Measurements from ENCODE around the gene RIMS1. TPM values are rescaled to one million over a fixed set of nuclear protein-coding genes. Genes with fewer than 3 reads are reported as not detected.

Gene RIMS1
- total and polyA plus RNA-seq, 2 donors (not counting 3 experiments of a cell fraction or from before 2014, with no cell fraction given): 0.15 TPM; not detected in 1

DNA sequence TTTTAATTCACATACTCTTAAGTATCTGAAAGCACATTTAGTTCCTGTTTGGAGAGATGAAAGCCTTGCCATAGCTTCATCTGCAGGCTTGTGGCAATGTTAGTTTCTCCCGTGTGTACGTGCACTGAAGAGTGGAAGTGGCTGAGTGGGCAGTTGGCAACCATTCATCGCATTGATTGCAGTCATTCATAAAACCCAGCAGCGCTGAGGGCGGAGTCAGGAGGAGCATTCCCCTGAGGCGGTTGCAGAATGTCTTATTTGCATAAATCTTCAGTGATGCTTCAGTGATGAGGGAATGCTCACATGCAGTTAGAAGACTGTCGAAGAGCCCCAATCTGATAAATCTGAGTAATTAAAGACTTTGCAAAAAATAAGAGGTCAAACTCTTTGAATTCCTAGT lies 79.1 kb downstream of the RIMS1 start:
- dilution Hi-C loops (cut with MboI; ENCODE audit: extremely low pct_ligation_motif_present, low sequenced_read_pairs) (no loop called here), intact Hi-C loops (cut with micrococcal nuclease) (no loop called here)
- no peak overlapping the region for H3K4me2 ChIP-seq (ENCODE audit: insufficient read depth, low read length)
- H3K9me3 ChIP-seq (replicated peaks; ENCODE audit: control insufficient read depth, insufficient read depth, low read length): no peaks in the 10 kb centered on the region
- no peaks in the 10 kb centered on the region for H3K4me1 ChIP-seq (ENCODE audit: control insufficient read depth, extremely low read depth, insufficient read depth, low read length)
- no peak for FAIRE-seq
- no peak for TF ChIP-seq MYC (IDR thresholded peaks at IDR 0.05; ENCODE audit: low read depth, low read length)
- no peak for TF ChIP-seq JUN (IDR thresholded peaks at IDR 0.05; ENCODE audit: borderline replicate concordance, insufficient read depth, insufficient read length, low read depth)
- TF ChIP-seq GATA2 (IDR thresholded peaks at IDR 0.05; ENCODE audit: insufficient read depth, insufficient read length, low read depth, low read length): no peak
- TF ChIP-seq POLR2AphosphoS5 (IDR thresholded peaks at IDR 0.05; ENCODE audit: insufficient read depth, low read depth, low read length): no peak
- no peak for TF ChIP-seq FOS (IDR thresholded peaks at IDR 0.05; ENCODE audit: borderline replicate concordance, insufficient read depth, low read length)
- TF ChIP-seq, protein P1, sequence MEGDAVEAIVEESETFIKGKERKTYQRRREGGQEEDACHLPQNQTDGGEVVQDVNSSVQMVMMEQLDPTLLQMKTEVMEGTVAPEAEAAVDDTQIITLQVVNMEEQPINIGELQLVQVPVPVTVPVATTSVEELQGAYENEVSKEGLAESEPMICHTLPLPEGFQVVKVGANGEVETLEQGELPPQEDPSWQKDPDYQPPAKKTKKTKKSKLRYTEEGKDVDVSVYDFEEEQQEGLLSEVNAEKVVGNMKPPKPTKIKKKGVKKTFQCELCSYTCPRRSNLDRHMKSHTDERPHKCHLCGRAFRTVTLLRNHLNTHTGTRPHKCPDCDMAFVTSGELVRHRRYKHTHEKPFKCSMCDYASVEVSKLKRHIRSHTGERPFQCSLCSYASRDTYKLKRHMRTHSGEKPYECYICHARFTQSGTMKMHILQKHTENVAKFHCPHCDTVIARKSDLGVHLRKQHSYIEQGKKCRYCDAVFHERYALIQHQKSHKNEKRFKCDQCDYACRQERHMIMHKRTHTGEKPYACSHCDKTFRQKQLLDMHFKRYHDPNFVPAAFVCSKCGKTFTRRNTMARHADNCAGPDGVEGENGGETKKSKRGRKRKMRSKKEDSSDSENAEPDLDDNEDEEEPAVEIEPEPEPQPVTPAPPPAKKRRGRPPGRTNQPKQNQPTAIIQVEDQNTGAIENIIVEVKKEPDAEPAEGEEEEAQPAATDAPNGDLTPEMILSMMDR (IDR thresholded peaks at IDR 0.05; ENCODE audit: extremely low read depth in 1 of 2, insufficient read depth in 1 of 2, low read depth in 1 of 2, low read length in 2 of 2): no peak
- TF ChIP-seq POLR2A (IDR thresholded peaks at IDR 0.05; ENCODE audit: low read depth, low read length): no peak
- H3K27ac ChIP-seq (ENCODE audit: insufficient read depth, low read depth, low read length): no peak overlapping the region
- H2AFZ ChIP-seq (ENCODE audit: low read depth, low read length): no peak overlapping the region
- H3K79me2 ChIP-seq (ENCODE audit: control insufficient read depth, insufficient read depth, low read length): no peaks in the 10 kb centered on the region
- DNase-seq (ENCODE audit: low read depth, low spot score): no peak
- ChIA-PET CTCF (no interaction called here), POLR2A (no interaction called here)
- H3K36me3 ChIP-seq (ENCODE audit: control insufficient read depth in 2 of 2, extremely low read depth in 1 of 2, insufficient read depth in 2 of 2, low read length in 2 of 2): no peaks in the 10 kb centered on the region
- no peak overlapping the region for H3K9ac ChIP-seq (replicated peaks; ENCODE audit: extremely low read depth, insufficient read depth, low read length)
- no peaks in the 10 kb centered on the region for H4K20me1 ChIP-seq (replicated peaks; ENCODE audit: control insufficient read depth, extremely low read depth, insufficient read depth, low read length)
- H3K9me1 ChIP-seq (replicated peaks; ENCODE audit: control insufficient read depth, extremely low read depth, insufficient read depth, low read length): no peaks in the 10 kb centered on the region
- no peaks in the 10 kb centered on the region for H3K27me3 ChIP-seq (ENCODE audit: control insufficient read depth in 2 of 2, insufficient read depth in 2 of 2, low read length in 2 of 2)
- no TSS peak for BruUV-seq (replicated peaks)
- H3K4me3 ChIP-seq (replicated peaks in 1 of 3; ENCODE audit: insufficient read depth in 1 of 3, low read depth in 1 of 3, low read length in 3 of 3): no peak overlapping the region
